DOHH2 (cell line): ENCODE measurements around the gene RASL12.

Experiments
- H3F3A ChIP-seq: fragments of 200-600 bp; sonication (generic), shearing (Covaris generic); 2 replicates; pipeline ENCODE4 v1.6.0; 2016; ENCODE audit warnings: antibody characterized with exemption, mild to moderate bottlenecking; ENCODE audit not compliant: control insufficient read depth, insufficient read depth
- H3K27ac ChIP-seq: fragments of 200-600 bp; sonication (generic); 2 replicates; pipeline ENCODE4 v1.5.1; 2014; ENCODE audit warnings: low read depth, mild to moderate bottlenecking, low read length, moderate library complexity
- H3K27me3 ChIP-seq: fragments of 200-600 bp; sonication (generic); 2 replicates; pipeline ENCODE4 v1.6.1; 2014; ENCODE audit warnings: mild to moderate bottlenecking, low read length, mixed read lengths; ENCODE audit not compliant: control insufficient read depth
- H3K36me3 ChIP-seq: fragments of 200-600 bp; sonication (generic); 2 replicates; pipeline ENCODE4 v1.6.1; 2014; ENCODE audit warnings: mild to moderate bottlenecking, low read length, moderate library complexity, mixed read lengths; ENCODE audit not compliant: control insufficient read depth
- H3K4me1 ChIP-seq: fragments of 200-600 bp; sonication (generic); 2 replicates; pipeline ENCODE4 v1.6.1; 2014; ENCODE audit warnings: mild to moderate bottlenecking, low read length, mixed read lengths; ENCODE audit not compliant: control insufficient read depth
- H3K4me2 ChIP-seq: fragments of 200-600 bp; sonication (generic); 2 replicates; pipeline ENCODE4 v1.6.0; 2014; ENCODE audit warnings: mild to moderate bottlenecking, low read length, moderate library complexity
- H3K4me3 ChIP-seq: fragments of 200-600 bp; sonication (generic); 2 replicates; pipeline ENCODE4 v1.5.1; 2014; ENCODE audit warnings: mild to moderate bottlenecking, low read length, mixed read lengths
- H3K79me2 ChIP-seq: fragments of 200-600 bp; sonication (generic); 2 replicates; pipeline ENCODE4 v1.6.1; 2014; ENCODE audit warnings: mild to moderate bottlenecking, low read length, mixed read lengths; ENCODE audit not compliant: control insufficient read depth
- H3K9me2 ChIP-seq: fragments of 200-600 bp; sonication (generic); replicated peaks from 2 replicates; pipeline ENCODE4 v1.6.1; 2014; ENCODE audit warnings: mild to moderate bottlenecking, low read length, mixed read lengths; ENCODE audit not compliant: control insufficient read depth
- H3K9me3 ChIP-seq: fragments of 200-600 bp; sonication (generic); 2 replicates; pipeline ENCODE4 v1.6.1; 2014; ENCODE audit warnings: antibody characterized with exemption, low read length, mixed read lengths; ENCODE audit not compliant: control insufficient read depth, insufficient read depth
- H4K20me1 ChIP-seq: fragments of 200-600 bp; sonication (generic); 2 replicates; pipeline ENCODE4 v1.6.0; 2014; ENCODE audit warnings: low read depth, mild to moderate bottlenecking, antibody characterized with exemption, low read length, moderate library complexity; ENCODE audit not compliant: control insufficient read depth, insufficient read depth
- CTCF ChIP-seq: fragments of 200-600 bp; sonication (generic); IDR thresholded peaks from one replicate; pipeline ENCODE4 v1.5.1; 2014; ENCODE audit warnings: antibody characterized with exemption, mild to moderate bottlenecking, low read depth, low read length; ENCODE audit not compliant: poor library complexity, severe bottlenecking
- EZH2phosphoT487 ChIP-seq: fragments of 200-600 bp; sonication (generic); IDR thresholded peaks from 2 replicates; pipeline ENCODE4 v1.6.1; 2017; ENCODE audit warnings: borderline replicate concordance, mild to moderate bottlenecking, antibody characterized with exemption, low read length, moderate library complexity, mixed read lengths

RASL12 gene

DNA sequence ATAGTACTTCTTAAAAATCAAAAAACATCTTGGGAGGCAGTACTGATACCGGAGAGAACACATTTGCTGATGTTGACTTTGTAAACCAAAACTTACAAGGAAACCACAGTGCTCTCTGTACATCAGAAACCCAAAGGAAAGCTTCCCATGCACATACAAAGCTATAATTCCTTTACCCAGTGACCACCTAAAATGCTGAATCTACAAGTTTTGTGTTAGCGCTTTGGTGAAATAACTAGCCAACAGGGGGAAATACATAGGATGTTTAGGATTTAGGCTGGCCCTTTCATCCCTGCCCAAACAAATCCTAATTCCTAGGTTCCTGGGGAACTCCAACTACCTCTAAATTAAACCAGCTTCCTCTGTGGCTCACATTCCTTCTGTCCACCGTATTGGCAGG lies 62.8 kb downstream of the RASL12 start:
- no peaks in the 10 kb centered on the region for H3K4me1 ChIP-seq
- H3K27me3 ChIP-seq, result no peaks in the 10 kb centered on the region
- no peak for TF ChIP-seq CTCF
- TF ChIP-seq EZH2phosphoT487, result no peak
- no peaks in the 10 kb centered on the region for H3K79me2 ChIP-seq
- H3K27ac ChIP-seq, result no peak overlapping the region
- H3K36me3 ChIP-seq, result peaks cover 5% of the 10 kb centered on the region
- H4K20me1 ChIP-seq, result no peaks in the 10 kb centered on the region
- no peaks in the 10 kb centered on the region for H3K9me2 ChIP-seq
- no peak overlapping the region for H3K4me2 ChIP-seq
- H3K9me3 ChIP-seq, result no peaks in the 10 kb centered on the region
- no peaks in the 10 kb centered on the region for H3F3A ChIP-seq
- H3K4me3 ChIP-seq, result no peak overlapping the region
